Inflammatory macrophage (primary cell): ENCODE measurements around the gene APOBEC3B.
"Not testable (repeated sequence)": the region's sequence is repeated elsewhere in the genome, so short reads cannot be mapped to it uniquely, and the experiment has no call there.

Experiments used
- DNase-seq, 2 donors: peaks; one replicate each; pipeline ENCODE4 v3.0.0-alpha.2; 2020 to 2022

APOBEC3B gene

DNA sequence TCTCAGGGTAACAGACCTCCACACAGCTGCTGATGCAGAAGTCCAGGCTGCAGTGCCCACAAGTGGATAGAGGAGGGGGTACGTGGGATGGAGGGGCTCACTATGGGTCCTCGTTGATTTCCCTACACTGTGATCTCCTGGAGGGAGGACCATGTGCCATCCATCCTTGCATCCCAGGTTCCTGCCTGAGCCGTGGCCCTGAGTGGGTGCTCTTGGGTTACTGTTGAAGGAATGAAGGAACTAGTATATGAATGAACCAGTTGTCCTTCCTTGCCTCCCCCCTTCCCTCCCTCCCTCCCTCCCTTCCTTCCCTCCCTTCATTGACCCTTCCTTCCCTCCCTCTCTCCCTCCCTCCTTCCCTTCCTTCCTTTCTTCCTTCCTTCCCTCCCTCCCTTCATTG lies 15.4 kb downstream of the APOBEC3B start:
- DNase-seq = no peak

DNA sequence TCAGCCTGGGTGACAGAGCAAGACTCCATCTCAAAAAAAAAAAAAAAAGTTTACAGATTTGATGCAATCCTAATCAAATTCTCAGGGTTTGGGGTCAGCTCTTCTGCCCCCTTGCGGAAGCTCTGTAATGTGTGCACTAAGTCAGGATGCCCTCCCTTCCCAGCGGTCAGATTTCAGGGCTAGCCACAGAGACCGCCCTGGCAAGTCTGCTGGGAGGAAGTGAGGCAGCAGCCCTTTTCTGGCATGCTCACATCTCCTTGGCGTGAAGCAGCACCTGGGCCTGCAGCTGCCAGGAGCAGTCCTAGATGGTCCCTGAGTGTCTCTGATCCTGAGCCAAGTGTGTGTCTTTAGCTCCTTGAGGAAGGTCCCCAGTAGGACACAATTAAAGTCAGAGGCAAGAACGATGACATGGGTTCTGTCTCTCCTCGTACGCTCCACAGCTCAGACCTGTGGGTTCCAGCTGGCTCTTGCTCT lies 21.1 kb downstream of the APOBEC3B start:
- DNase-seq = peak; percentile 89 to 93

DNA sequence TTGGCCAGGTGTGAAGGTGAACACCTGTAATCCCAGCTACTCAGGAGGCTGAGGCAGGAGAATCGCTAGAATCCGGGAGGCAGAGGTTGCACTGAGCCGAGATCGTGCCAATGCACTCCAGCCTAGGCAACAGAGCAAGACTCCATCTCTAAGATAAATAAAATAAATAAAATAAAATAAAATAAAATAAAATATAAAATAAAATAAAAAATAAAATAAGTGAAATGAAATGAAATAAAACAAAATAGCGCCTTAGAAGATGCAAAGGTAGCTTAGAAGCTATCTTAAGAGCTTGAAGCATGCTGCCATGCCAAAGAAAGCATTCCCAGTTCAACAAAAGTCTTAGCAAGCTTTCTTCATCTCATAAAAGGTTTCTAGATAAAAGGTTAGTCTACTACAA lies 25.0 kb downstream of the APOBEC3B start:
- DNase-seq = no peak

- DNase-seq = peak; percentile 41 to 42
Measured at GRCh38 chr22:39008271-39008850, 26.2 kb downstream of the APOBEC3B start.

GRCh38 chr22:39010946-39011345 lies 28.8 kb downstream of the APOBEC3B start:
- no peak for DNase-seq

DNA sequence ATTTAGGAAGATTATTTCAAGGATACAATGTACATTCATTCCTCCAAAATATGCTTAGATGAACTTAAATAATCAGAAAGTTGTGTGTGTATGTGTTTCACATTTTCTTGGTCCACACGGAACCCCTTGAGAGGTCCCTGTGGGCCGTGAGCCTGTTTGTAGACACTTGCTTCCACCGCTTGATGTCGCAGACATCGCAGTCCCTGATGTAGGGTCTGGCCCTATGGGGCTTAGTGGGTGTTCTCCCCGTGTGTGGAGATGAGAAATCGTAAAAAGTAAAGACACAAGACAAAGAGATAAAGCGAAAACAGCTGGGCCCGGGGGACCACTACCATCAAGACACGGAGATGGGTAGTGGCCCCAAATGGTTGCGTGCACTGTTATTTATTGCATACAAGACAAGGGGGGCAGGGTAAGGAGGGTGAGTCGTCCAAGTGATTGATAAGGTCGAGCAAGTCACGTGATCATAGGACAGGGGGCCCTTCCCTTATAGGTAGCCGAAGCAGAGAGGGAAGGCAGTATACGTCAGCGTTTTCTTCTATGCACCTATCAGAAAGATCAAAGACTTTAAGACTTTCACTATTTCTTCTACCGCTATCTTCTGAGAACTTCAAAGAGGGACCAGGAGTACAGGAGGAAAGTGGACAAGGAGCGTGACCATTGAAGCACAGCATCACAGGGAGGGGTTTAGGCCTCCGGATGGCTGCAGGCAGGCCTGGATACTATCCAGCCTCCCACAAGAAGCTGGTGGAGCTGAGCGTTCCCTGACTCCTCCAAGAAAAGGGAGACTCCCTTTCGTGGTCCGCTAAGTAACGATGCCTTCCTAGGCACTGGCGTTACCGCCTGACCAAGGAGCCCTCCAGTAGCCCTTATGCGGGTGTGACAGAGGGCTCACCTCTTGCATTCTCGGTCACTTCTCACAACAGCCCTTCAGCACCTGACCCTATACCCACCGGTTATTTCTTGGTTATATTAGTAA lies 30.7 kb downstream of the APOBEC3B start:
- DNase-seq = no peak

DNA sequence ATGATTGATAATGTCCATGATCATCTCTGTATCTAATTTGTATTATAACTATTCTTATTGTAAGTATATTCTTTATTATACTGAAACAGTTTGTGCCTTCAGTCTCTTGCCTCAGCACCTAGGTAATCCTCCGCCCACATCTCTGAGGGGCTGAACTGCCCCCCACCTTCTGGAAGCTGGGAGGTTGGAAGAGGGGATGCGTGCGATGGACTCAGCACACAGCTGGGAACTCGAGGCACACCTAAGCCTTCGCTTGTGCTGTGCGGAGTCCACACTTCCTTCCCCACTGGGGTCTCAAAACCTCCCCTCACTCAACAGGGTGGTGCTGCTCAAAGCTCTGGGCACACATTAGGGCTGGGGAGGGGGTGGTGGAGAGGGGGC lies 31.4 kb downstream of the APOBEC3B start:
- DNase-seq = not testable (repeated sequence)

DNA sequence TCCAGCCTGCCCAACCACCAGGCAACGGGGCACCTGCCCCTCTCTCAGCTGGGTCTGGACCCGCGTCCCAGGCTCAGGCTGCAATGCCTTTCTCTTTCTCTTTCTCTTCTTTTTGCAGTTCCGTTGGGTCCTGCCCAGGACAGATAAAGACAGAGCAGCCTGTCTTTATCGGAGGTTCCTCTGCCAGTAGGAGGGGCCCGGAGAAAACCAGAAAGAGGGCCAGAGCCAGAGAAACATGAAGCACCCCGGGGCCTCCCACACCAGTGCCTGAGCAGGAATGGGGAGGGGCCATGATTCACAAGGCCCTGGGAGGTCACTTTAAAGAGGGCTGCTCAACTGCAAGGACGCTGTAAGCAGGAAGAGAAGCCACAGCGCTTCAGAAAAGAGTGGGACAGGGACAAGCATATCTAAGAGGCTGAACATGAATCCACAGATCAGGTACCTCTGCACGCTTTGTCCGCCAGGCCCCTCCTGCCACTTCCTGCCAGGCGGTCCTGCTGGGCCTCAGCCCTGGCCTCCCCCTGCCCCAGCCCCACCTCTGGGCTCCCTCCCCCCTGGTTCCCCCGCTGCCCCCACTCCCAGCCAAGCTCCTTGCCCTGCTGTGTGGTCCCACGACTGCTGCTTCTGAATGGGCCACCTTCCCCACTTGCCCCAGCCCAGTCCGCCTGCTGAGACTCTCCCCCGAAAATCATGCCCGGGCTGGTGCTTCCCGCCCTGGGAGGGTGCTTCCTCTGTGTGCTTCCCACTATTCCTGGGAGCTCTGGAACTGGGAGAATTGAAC lies 32.0 kb downstream of the APOBEC3B start, which contains the start of gene APOBEC3C:
Gene APOBEC3C, plus strand, starts transcription at position 316 of the 781 bp plus-strand sequence. Its CDS starts 106 bp downstream, at position 422.
- peak; percentile 86 to 88 for DNase-seq

DNA sequence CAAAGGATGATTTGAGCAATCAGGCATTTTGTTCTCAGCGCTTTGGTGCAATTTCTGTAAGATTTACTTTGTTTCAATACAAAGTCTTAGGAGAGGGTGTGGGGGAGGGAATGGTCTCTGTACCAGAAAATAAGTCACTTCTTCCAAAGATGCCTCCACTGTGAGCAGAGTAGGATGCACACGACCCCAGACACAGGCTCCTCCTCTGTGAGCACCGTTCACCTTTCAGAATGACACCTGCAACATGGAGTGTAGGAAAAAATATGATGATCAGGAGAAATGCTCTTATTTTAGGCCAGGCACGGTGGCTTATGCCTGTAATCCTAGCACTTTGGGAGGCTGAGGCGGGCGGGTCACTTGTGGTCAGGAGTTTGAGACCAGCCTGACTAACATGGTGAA lies 32.6 kb downstream of the APOBEC3B start:
- not testable (repeated sequence) for DNase-seq

- no peak for DNase-seq
Measured at GRCh38 chr22:39016592-39016991, 34.4 kb downstream of the APOBEC3B start.

- no peak for DNase-seq
Measured at GRCh38 chr22:39017596-39018365, 35.6 kb downstream of the APOBEC3B start.

DNA sequence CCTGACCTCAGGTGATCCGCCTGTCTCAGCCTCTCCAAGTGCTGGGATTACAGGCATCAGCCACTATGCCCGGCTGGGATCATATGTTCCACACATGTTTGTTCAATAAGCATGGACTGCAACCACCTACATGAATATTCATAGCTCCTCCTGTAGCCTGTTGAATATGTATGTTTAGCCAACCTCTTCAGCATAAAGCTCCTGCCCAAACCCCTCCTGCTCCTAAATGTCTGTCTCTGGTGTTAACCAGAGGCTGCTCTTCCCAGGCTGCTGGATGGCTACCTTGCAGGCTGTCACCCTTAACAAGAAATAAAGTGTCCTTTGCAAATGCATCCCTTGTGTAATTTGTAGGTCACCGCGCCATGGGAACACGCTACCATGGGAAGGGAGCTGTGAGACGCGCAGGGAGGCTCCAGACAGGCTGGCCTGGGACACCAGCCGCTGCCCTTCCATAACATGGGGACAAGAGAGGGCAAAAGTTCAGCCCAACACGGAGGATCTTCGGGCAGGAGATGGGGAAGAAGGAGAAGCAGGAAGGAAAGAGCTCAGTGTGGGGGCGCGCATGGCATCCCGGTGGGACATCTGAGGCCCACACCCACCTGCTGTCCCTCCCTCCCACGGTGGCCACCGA lies 38.0 kb downstream of the APOBEC3B start:
- DNase-seq = peak in 1 of 2 donors; percentile 16

GRCh38 chr22:39021552-39022250 lies 39.6 kb downstream of the APOBEC3B start:
- DNase-seq = no peak

- DNase-seq = no peak
Measured at GRCh38 chr22:39024519-39025308, 42.6 kb downstream of the APOBEC3B start.

GRCh38 chr22:39026509-39027150 lies 44.5 kb downstream of the APOBEC3B start:
- peak in 1 of 2 donors; percentile 8 for DNase-seq

DNA sequence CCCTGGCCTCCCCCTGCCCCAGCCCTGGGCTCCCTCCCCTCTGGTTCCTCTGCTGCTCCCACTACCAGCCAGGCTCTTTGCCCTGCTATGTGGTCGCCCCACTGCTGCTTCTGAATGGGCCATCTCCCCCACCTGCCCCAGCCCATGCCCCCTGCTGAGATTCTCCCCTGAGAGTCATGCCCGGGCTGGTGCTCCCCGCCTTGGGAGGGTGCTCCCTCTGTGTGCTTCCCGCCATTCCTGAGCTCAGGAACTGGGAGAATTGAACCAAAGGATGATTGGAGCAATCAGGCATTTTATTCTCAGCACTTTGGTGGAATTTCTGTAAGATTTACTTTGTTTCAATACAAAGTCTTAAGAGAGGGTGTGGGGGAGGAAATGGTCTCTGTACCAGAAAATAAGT lies 45.6 kb downstream of the APOBEC3B start:
- no peak for DNase-seq

DNA sequence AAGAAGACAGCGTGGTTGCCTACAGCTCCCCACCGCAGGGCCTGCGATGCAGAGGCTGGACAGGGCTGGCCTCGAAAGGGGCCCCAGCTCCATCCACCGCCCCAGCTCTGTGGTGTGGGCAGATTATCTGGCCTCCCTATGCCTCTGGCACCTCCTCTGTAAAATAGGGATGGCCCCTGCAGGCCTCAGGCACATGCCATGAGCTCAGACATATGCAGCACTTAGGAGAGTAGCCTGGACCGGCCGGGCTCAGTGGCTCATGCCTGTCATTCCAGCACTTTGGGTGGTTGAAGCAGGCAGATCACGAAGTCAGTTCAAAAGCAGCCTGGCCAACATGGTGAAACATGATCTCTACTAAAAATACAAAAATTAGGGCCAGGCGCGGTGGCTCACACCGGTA lies 46.1 kb downstream of the APOBEC3B start:
- DNase-seq = no peak

DNA sequence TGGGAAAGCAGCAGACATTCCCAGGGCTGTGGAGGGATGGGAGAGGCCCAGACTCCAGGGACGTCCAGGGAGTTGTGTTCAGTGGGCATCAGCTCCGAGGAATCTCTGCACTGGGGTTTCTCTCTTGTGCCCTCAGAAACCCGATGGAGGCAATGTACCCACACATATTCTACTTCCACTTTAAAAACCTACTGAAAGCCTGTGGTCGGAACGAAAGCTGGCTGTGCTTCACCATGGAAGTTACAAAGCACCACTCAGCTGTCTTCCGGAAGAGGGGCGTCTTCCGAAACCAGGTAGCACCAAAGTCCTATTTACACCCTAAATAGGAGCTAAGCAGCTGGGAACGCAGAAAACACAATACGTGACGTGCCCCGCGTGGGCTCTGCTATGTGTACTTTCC lies 47.1 kb downstream of the APOBEC3B start:
- DNase-seq = peak in 1 of 2 donors; percentile 22

GRCh38 chr22:39030705-39031104 lies 48.6 kb downstream of the APOBEC3B start:
- DNase-seq = peak; percentile 26 to 38
